Brain microvascular endothelial cell (primary cell): Measurements from ENCODE around the gene ABCA9.

ENCODE experiments used
- DNase-seq: peaks from one replicate; pipeline ENCODE4 v3.0.0-alpha.2; 2020
- H3K27ac ChIP-seq: fragments of 250-450 bp; sonication (Bioruptor Pico); 2 replicates; pipeline ENCODE4 v1.5.1; 2020; ENCODE audit warnings: mild to moderate bottlenecking, moderate library complexity
- H3K27me3 ChIP-seq: fragments of 250-450 bp; sonication (Bioruptor Pico); replicated peaks from 2 replicates; pipeline ENCODE4 v1.5.1; 2020; ENCODE audit warnings: mild to moderate bottlenecking
- H3K36me3 ChIP-seq: fragments of 250-450 bp; sonication (Bioruptor Pico); replicated peaks from 2 replicates; pipeline ENCODE4 v1.5.1; 2020; ENCODE audit warnings: mild to moderate bottlenecking
- H3K4me3 ChIP-seq: 2 replicates; pipeline ENCODE4 v1.5.1; 2011; ENCODE audit warnings: low read depth, mild to moderate bottlenecking, control low read depth, low read length, moderate library complexity
- in situ Hi-C: cut with HindIII; loops from 2 replicates; pipeline ENCODE4 v1.10.0; 2017; ENCODE audit warnings: low sequenced_read_pairs, low pct_ligation_motif_present
- TF ChIP-seq, protein P1 (sequence below): IDR thresholded peaks from 2 replicates; pipeline ENCODE4 v1.5.1; 2011; ENCODE audit warnings: low read depth, mild to moderate bottlenecking, moderate library complexity, low read length, control low read depth, inconsistent platforms; ENCODE audit errors: missing control alignments

Gene ABCA9

DNA sequence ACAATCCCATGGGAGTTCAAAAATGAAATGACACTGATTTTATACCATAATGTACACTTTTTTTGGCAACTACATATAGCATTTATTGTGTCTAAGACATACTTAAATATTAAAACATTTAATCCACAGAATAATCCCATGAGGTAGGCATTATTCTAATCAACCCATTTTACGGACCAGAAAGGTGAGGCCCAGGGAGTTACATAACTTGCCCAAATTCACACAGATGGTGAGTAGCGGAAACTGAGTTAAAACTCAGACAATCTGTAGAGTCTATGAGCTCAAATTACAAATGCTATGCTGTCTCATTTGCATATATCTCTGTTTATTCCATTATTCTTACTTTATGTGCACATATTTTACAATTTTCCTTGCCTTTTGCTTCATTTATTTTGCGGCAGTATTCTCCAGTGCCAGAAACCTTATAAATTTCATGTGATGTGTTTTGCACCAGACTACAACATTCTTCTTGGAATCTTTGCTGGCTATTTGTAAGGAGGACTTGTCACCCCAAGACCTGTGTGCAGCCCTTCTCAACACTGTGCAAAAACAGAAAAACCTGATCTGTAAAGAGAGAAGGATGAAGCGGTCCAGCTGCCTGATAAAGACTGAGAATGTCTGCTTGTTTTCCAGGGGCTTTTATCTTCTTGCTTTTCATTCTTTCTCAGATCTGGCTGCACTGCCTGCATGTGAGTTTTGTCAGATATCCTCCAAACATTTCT lies 2.3 kb upstream of the ABCA9 start:
- TF ChIP-seq, protein P1, sequence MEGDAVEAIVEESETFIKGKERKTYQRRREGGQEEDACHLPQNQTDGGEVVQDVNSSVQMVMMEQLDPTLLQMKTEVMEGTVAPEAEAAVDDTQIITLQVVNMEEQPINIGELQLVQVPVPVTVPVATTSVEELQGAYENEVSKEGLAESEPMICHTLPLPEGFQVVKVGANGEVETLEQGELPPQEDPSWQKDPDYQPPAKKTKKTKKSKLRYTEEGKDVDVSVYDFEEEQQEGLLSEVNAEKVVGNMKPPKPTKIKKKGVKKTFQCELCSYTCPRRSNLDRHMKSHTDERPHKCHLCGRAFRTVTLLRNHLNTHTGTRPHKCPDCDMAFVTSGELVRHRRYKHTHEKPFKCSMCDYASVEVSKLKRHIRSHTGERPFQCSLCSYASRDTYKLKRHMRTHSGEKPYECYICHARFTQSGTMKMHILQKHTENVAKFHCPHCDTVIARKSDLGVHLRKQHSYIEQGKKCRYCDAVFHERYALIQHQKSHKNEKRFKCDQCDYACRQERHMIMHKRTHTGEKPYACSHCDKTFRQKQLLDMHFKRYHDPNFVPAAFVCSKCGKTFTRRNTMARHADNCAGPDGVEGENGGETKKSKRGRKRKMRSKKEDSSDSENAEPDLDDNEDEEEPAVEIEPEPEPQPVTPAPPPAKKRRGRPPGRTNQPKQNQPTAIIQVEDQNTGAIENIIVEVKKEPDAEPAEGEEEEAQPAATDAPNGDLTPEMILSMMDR, result no peak
- H3K4me3 ChIP-seq, result no peak overlapping the region
- H3K27me3 ChIP-seq, result no peaks in the 10 kb centered on the region
- H3K36me3 ChIP-seq, result no peaks in the 10 kb centered on the region
- no peak for DNase-seq
- H3K27ac ChIP-seq, result no peak overlapping the region
- in situ Hi-C loops, result no loop called here

DNA sequence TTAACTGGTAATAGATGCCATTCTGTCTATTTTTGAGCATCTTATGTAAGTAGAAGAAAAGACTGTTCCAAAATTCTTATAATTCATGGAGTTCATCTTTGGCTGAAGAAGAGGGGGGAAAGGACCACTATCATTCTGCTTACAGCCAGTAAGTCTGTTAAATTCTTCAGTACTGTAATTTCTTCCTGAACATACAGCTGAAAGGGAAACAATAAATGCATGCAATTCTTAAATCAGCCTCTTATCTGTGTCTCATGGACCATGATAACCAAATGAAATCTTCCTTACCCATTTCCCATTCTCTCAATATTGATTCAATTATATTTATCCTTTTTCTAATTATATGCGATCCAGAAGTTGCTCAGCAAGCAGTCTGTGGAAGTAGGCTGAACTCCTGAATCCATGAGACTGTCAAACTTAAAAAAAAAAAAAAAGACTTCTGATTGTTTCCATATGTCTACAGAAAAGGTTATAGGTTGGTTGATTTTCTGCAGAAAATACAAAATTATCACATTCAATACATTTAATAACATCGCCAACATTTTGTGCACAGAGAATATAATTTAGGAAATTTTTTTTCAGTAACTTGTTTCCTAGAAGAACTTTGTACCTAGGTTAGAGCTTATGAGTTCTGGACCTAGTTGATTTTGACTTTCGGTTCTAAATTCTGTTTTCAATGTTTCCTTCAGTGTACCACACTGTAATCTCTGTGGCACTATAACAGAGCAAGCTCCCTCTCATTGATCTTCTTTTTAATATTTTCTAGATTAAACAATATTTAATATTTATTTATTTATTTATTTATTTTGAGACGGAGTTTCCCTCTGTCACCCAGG lies 1.2 kb upstream of the ABCA9 start:
- no peak for DNase-seq
- Histone ChIP-seq H3K27ac (peak overlapping the region; percentile 74), H3K27me3 (no peaks in the 10 kb centered on the region), H3K4me3 (no peak overlapping the region), H3K36me3 (no peaks in the 10 kb centered on the region)
- in situ Hi-C loops, result no loop called here
- TF ChIP-seq, protein P1, result no peak

DNA sequence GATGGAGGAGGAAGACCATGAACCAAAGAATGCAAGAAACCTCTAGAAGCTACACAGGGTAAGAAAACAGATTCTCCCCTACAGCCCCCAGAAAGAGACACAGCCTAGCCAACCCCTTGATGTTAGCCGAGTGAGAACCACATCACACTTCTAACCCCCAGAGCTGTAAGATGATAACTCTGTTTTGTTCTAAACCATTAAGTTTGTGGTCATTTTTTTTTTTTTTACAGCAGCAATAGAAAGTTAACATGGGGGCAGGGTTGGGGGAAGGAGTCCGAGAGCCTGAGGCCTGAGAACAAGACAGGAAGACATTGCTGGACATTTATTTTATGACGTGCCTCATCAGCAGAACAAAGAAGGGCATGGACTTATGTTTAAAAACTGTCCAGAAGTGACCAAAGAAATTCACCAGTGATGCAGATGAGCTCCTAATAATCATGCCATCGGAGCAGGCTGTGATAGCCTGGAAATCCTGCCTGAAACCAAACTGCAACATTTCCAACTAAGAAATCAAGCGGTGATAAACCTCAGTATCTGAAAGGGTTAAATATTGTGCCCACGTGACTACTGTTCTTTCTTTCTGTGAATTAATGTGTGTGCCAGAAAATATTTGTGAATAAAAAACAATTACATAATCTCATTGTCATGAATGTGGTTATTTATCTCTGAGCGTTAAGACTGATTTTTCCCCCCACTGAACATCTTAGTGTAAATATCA lies 1.1 kb downstream of the ABCA9 start:
- no peaks in the 10 kb centered on the region for H3K36me3 ChIP-seq
- in situ Hi-C loops, result no loop called here
- peak overlapping the region; percentile 74 for H3K27ac ChIP-seq
- no peak overlapping the region for H3K4me3 ChIP-seq
- peak; percentile 29 for DNase-seq
- TF ChIP-seq, protein P1, result no peak
- no peaks in the 10 kb centered on the region for H3K27me3 ChIP-seq

DNA sequence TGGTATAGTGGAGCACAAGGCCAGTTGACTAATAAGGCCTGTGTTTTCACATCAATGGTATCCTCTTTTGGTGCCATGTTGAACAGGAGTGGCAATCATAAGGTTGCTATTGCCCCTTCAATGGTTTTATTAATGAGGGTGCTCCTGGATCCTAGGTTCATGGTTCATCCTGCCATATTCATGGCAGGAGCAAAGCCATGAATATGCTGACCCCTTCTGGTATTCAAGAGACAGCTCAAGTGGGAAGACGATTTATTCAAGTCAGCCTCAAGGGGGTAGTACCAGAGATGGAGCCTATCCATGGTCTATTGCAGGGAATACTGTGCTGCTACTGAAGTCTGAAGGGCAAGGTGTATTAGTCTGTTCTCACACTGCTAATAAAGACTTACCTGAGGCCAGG lies 2.6 kb downstream of the ABCA9 start:
- no peak for DNase-seq
- no peak overlapping the region for H3K4me3 ChIP-seq
- H3K27ac ChIP-seq, result no peak overlapping the region
- H3K36me3 ChIP-seq, result no peaks in the 10 kb centered on the region
- H3K27me3 ChIP-seq, result no peaks in the 10 kb centered on the region
- TF ChIP-seq, protein P1, result peak; percentile 21
- in situ Hi-C loops, result no loop called here

DNA sequence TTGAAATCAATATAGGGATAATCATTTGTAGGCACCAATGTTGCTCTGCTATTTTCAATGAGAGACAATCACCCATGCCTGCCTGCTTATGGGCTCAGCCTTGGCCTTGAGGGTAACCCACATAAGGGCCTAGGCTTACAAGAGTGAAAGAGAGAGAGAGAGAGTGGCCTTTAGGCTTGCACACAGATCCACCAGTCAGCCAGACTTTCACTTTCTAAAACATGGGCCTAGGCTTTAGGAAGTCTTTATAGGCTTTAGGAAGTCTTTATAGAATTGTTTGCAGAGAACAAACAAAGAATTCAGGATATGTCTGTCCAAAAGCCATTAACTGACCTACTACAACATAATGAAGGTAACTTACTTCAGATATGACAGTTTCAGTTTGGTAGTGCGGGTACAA lies 3.4 kb downstream of the ABCA9 start:
- no peak for DNase-seq
- Histone ChIP-seq H3K27me3 (no peaks in the 10 kb centered on the region), H3K36me3 (no peaks in the 10 kb centered on the region), H3K4me3 (no peak overlapping the region), H3K27ac (no peak overlapping the region)
- TF ChIP-seq, protein P1, result no peak
- in situ Hi-C loops, result no loop called here
